ENCODE measurements around the gene FMNL1. TPM values are rescaled to one million over a fixed set of nuclear protein-coding genes. Genes with fewer than 3 reads are reported as not detected.
"Not testable (repeated sequence)": the region's sequence is repeated elsewhere in the genome, so short reads cannot be mapped to it uniquely, and the experiment has no call there.

Gene FMNL1
- total RNA-seq, 1 donor from 2014 or later = 1.8 TPM

GRCh38 chr17:45246338-45246737, 24.7 kb downstream of the FMNL1 start:
- Mint-ChIP-seq H3K9me3 (ENCODE audit: low read depth) (no peaks in the 10 kb centered on the region), H3K36me3 (ENCODE audit: low read depth) (no peaks in the 10 kb centered on the region), H3K27me3 (ENCODE audit: low read depth) (peaks cover 2% of the 10 kb centered on the region), H3K4me1 (ENCODE audit: low read depth) (peaks cover 19% of the 10 kb centered on the region), H3K4me3 (ENCODE audit: unreplicated experiment) (no peak overlapping the region), H3K27ac (ENCODE audit: unreplicated experiment) (no peak overlapping the region)
- no peak for TF ChIP-seq CTCF (IDR thresholded peaks at IDR 0.05)
- no peak for DNase-seq (ENCODE audit: low spot score)

- Mint-ChIP-seq H3K4me3 (ENCODE audit: unreplicated experiment) (peak overlapping the region; percentile 77), H3K36me3 (ENCODE audit: low read depth) (no peaks in the 10 kb centered on the region), H3K4me1 (ENCODE audit: low read depth) (peaks cover 19% of the 10 kb centered on the region), H3K27me3 (ENCODE audit: low read depth) (peaks cover 2% of the 10 kb centered on the region), H3K27ac (ENCODE audit: unreplicated experiment) (no peak overlapping the region), H3K9me3 (ENCODE audit: low read depth) (no peaks in the 10 kb centered on the region)
- peak; percentile 79 for TF ChIP-seq CTCF (IDR thresholded peaks at IDR 0.05)
- no peak for DNase-seq (ENCODE audit: low spot score)
Measured at GRCh38 chr17:45246861-45247428, 25.3 kb downstream of the FMNL1 start.

DNA sequence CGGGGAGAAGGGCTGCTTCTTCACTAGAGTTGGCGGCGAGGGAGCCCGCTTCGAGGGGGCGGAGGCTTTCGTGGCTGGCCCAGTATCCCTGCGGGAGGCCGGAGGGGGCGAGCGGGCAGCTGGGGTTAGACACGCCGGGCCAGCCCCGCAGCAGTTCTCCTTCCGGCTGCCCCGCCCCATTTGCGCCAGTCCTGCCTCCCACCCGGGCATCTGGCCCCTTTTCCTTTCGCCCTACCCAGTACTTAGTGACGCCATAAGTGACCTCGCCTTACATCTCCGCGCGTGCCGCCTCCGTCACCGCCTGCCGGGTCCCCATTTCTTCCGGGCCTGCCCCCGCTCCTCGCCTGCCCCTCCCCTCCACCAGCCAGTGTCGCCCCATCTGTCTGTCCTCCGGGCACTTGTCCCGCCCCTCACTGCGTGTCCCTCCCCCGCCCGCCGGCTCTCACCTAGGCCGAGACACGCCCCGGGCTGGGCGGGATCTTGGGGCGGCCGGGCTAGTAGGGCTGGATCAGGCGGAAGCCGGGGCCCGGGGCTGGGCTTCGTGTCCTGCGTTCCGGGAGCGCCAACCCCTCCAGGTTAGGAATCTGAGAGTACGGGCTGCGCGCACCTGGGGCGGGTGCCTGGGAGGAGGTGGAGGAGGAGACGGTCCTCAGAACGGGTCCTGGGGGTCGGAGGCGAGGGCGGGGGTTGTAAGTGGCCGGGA, 25.9 kb downstream of the FMNL1 start:
- no peak for TF ChIP-seq CTCF (IDR thresholded peaks at IDR 0.05)
- DNase-seq (ENCODE audit: low spot score) = no peak
- Mint-ChIP-seq H3K4me3 (ENCODE audit: unreplicated experiment) (peak overlapping the region; percentile 77), H3K27ac (ENCODE audit: unreplicated experiment) (peak overlapping the region; percentile 41), H3K27me3 (ENCODE audit: low read depth) (peaks cover 2% of the 10 kb centered on the region), H3K4me1 (ENCODE audit: low read depth) (peaks cover 18% of the 10 kb centered on the region), H3K36me3 (ENCODE audit: low read depth) (no peaks in the 10 kb centered on the region), H3K9me3 (ENCODE audit: low read depth) (no peaks in the 10 kb centered on the region)

- no peak overlapping the region for H3K27ac Mint-ChIP-seq (ENCODE audit: unreplicated experiment)
- H3K36me3 Mint-ChIP-seq (ENCODE audit: low read depth) = no peaks in the 10 kb centered on the region
- H3K27me3 Mint-ChIP-seq (ENCODE audit: low read depth) = peaks cover 2% of the 10 kb centered on the region
- TF ChIP-seq CTCF (IDR thresholded peaks at IDR 0.05) = no peak
- H3K9me3 Mint-ChIP-seq (ENCODE audit: low read depth) = no peaks in the 10 kb centered on the region
- H3K4me3 Mint-ChIP-seq (ENCODE audit: unreplicated experiment) = peak overlapping the region; percentile 77
- no peak for DNase-seq (ENCODE audit: low spot score)
- peaks cover 16% of the 10 kb centered on the region for H3K4me1 Mint-ChIP-seq (ENCODE audit: low read depth)
Measured at GRCh38 chr17:45248132-45248957, 26.7 kb downstream of the FMNL1 start.

DNA sequence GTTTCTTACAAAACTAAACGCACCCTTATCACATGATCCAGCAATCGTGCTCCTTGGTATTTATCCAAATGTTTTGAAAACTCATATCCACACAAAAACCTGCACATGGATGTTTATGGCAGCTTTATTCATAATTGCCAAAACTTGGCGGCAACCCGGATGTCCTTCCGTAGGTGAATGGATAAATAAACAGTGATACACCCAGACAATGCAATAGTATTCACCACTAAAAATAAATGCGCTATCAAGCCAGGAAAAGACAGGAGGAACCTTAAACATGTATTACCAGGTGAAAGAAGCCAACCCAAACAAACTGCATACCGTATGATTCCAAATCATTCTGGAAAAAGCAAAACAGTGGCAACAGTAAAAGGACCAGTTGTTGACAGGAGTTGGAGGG, 30.2 kb downstream of the FMNL1 start:
- no peak for DNase-seq (ENCODE audit: low spot score)
- no peak overlapping the region for H3K4me3 Mint-ChIP-seq (ENCODE audit: unreplicated experiment)
- peaks cover 10% of the 10 kb centered on the region for H3K4me1 Mint-ChIP-seq (ENCODE audit: low read depth)
- no peak for TF ChIP-seq CTCF (IDR thresholded peaks at IDR 0.05)
- no peaks in the 10 kb centered on the region for H3K36me3 Mint-ChIP-seq (ENCODE audit: low read depth)
- H3K27ac Mint-ChIP-seq (ENCODE audit: unreplicated experiment) = no peak overlapping the region
- H3K9me3 Mint-ChIP-seq (ENCODE audit: low read depth) = no peaks in the 10 kb centered on the region
- no peaks in the 10 kb centered on the region for H3K27me3 Mint-ChIP-seq (ENCODE audit: low read depth)

DNA sequence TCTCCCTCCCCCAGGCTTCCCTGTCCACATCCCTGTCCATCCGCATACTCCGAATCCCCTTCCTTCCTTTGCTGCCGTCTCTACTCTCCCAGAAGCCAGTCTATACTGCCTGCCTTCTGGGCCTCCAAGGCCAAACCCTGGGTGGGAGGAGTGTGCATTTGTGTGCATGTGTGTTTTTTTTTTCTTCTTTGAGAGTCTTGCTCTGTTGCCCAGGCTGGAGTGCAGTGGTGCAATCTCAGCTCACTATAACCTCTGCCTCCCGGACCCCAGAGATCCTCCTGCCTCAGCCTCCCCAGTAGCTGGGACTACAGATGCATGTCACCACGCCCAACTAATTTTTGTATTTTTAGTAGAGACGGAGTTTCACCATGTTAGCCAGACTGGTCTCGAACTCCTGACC, 31.6 kb downstream of the FMNL1 start:
- not testable (repeated sequence) for H3K4me1 Mint-ChIP-seq (ENCODE audit: low read depth); H3K27ac Mint-ChIP-seq (ENCODE audit: unreplicated experiment); DNase-seq (ENCODE audit: low spot score); H3K36me3 Mint-ChIP-seq (ENCODE audit: low read depth); H3K4me3 Mint-ChIP-seq (ENCODE audit: unreplicated experiment); H3K27me3 Mint-ChIP-seq (ENCODE audit: low read depth); H3K9me3 Mint-ChIP-seq (ENCODE audit: low read depth)
